ENCODE results near the gene PTGR2.

PTGR2 gene

DNA sequence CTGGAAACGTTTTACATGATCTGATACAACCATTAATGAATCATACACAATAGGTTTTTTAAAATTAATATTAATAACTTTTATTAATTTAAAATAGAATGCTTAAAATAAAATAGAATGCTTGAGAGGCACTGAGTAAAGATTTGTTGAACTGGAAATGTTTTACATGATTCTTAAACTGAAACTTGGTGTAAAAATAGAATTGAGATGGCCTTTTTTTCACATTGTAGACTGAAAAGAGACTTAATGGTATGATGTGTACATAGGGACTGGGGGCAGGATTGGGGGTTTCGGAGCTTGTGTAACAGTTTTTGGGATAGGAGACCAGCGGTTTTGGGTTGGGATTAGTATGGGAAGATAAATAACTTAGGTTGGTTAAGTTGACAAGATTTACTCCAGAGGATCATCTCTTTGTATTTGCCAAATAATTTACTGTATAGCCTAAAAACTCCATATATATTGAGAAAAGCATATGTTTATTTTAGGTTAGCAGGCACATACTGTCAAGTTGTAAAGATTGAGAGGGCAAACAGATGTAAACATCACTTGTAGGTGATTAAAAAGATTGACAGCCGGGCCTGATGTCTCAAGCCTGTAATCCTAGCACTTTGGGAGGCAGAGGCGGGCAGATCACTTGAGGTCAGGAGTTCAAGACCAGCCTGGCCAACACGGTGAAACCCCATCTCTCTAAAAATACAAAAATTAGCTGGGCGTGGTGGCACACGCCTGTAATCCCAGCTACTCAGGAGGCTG lies 33.0 kb downstream of the PTGR2 start:
- H3K4me1 ChIP-seq: peaks cover 7% of the 10 kb centered on the region
- no peak overlapping the region for H3K9ac ChIP-seq
- peaks cover 15% of the 10 kb centered on the region for H3K79me2 ChIP-seq
- no peaks in the 10 kb centered on the region for H3K27me3 ChIP-seq (ENCODE audit: control insufficient read depth, insufficient read depth, low read length)
- H3K27ac ChIP-seq: no peak overlapping the region
- H3K36me3 ChIP-seq (ENCODE audit: control insufficient read depth, insufficient read depth, low read length): no peaks in the 10 kb centered on the region
- no peaks in the 10 kb centered on the region for H3K9me3 ChIP-seq (ENCODE audit: control insufficient read depth, low read length)
- TF ChIP-seq, protein P1, sequence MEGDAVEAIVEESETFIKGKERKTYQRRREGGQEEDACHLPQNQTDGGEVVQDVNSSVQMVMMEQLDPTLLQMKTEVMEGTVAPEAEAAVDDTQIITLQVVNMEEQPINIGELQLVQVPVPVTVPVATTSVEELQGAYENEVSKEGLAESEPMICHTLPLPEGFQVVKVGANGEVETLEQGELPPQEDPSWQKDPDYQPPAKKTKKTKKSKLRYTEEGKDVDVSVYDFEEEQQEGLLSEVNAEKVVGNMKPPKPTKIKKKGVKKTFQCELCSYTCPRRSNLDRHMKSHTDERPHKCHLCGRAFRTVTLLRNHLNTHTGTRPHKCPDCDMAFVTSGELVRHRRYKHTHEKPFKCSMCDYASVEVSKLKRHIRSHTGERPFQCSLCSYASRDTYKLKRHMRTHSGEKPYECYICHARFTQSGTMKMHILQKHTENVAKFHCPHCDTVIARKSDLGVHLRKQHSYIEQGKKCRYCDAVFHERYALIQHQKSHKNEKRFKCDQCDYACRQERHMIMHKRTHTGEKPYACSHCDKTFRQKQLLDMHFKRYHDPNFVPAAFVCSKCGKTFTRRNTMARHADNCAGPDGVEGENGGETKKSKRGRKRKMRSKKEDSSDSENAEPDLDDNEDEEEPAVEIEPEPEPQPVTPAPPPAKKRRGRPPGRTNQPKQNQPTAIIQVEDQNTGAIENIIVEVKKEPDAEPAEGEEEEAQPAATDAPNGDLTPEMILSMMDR (IDR thresholded peaks at IDR 0.05): no peak
- H2AFZ ChIP-seq: no peak overlapping the region
- no peak overlapping the region for H3K4me3 ChIP-seq (ENCODE audit: low read depth, low read length)
- H3K4me2 ChIP-seq (ENCODE audit: low read length): no peak overlapping the region

DNA sequence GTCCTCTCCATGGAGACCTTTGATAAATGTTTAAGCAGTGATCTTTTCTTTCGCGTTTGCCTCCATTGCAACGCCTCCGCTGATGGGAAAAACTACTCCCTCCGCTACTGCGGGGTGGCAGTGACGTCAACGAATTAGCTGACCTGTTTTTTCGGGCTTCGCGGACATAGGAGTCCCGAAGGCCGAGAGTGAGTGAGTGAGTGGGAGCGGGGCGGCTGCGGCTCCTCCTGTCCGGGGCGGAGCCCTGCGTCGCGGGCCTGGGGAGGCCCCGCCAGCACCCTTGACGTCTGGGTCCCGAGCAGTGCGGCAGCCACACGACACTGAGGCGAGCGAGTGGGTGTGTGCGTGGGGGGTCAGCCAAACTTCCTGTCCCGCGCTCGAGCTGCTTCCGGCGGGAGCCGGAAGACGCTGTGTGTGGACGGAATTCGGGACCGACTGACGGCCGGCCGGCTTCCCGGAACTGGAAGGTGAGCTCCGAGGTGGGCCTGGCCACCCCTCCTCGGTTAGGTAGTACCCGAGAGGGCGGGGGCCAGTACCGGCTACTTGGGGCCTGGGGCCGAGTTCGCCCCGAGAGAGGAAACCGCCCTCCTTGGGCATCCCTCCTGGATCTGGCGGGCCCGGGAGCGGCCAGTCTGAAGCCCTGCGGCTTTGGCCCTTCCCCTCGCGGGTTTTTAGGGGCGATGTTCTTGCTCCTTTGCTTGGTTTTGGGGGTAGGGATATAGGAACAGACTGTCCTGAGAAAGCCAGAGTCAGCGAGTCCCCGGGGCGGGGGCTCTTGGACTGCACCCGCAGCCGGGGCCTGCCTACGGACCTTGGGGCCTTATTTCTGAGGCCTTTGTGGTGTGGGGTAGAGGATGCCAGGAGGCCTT lies 35.1 kb downstream of the PTGR2 start, which contains the start of gene ZNF410:
ZNF410 (plus strand) TSS at position 411 of the 869 bp plus-strand sequence. CDS start 5,317 bp downstream, outside the sequence.
- TF ChIP-seq, protein P1 (IDR thresholded peaks at IDR 0.05): no peak
- Histone ChIP-seq H3K79me2 (peaks cover 17% of the 10 kb centered on the region), H3K4me1 (peaks cover 7% of the 10 kb centered on the region), H3K27ac (peak within 1 kb of the TSS; percentile 88), H2AFZ (peak within 1 kb of the TSS; percentile 94), H3K9me3 (ENCODE audit: control insufficient read depth, low read length) (no peaks in the 10 kb centered on the region), H3K36me3 (ENCODE audit: control insufficient read depth, insufficient read depth, low read length) (no peaks in the 10 kb centered on the region), H3K27me3 (ENCODE audit: control insufficient read depth, insufficient read depth, low read length) (no peaks in the 10 kb centered on the region), H3K9ac (peak within 1 kb of the TSS; percentile 98), H3K4me3 (ENCODE audit: low read depth, low read length) (peak within 1 kb of the TSS; percentile 67), H3K4me2 (ENCODE audit: low read length) (peak within 1 kb of the TSS; percentile 81)

DNA sequence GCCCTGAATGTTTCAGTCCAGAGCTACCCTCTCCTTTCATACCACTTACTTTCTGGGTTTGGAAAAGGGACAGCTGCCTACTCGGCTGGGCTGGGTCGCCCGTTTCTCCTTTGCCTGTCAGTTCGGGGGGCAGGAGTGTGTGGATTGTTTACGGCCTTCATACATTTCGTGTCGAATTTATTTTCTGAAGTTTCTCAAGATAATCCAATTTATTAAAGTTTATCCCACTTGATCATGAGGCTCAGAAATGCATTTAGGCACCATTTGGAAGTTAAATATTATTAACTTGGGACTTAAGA lies 35.6 kb downstream of the PTGR2 start:
- no peaks in the 10 kb centered on the region for H3K9me3 ChIP-seq (ENCODE audit: control insufficient read depth, low read length)
- peak overlapping the region; percentile 88 for H3K27ac ChIP-seq
- H3K27me3 ChIP-seq (ENCODE audit: control insufficient read depth, insufficient read depth, low read length): no peaks in the 10 kb centered on the region
- TF ChIP-seq, protein P1 (IDR thresholded peaks at IDR 0.05): no peak
- H3K4me3 ChIP-seq (ENCODE audit: low read depth, low read length): peak overlapping the region; percentile 67
- H2AFZ ChIP-seq: peak overlapping the region; percentile 94
- H3K4me1 ChIP-seq: peaks cover 7% of the 10 kb centered on the region
- no peaks in the 10 kb centered on the region for H3K36me3 ChIP-seq (ENCODE audit: control insufficient read depth, insufficient read depth, low read length)
- H3K9ac ChIP-seq: peak overlapping the region; percentile 98
- H3K4me2 ChIP-seq (ENCODE audit: low read length): peak overlapping the region; percentile 81
- H3K79me2 ChIP-seq: peaks cover 17% of the 10 kb centered on the region

DNA sequence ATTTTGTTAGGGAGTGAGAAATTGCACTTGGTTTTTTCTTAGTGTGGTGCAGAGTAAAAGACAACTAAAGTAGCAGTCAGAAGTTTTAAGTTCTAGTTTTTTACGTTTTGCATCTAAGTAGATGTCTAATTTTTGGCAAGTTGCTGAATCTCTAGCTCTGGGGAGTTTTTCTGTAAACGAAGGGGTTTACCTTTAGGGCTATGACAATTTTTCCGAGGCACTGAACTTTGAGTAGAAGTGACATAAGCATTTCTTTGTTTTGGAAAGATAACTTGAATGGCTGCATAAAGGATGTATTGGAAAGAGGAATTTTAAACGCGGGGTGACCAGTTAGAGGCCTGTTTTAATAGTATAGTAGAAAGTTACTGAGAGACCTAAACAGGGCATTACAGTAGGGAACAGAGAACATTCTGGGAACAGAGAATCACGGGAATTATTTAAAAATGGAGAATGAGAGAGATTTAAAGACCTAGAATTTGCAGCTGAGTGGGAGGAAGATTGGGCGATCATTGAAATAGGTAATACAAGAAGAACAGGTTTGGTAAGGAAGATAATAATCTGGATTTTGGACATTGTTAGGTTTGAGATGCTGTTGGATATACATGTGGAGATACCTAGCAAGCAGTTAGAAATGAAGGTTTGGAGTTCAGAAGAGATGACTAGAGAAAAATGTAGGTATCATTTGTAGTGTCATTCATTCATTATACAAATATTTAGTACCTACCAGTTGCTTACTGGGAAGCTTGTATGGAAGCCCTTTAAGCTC lies 36.2 kb downstream of the PTGR2 start:
- H3K27ac ChIP-seq: peak overlapping the region; percentile 88
- H3K9me3 ChIP-seq (ENCODE audit: control insufficient read depth, low read length): no peaks in the 10 kb centered on the region
- H3K36me3 ChIP-seq (ENCODE audit: control insufficient read depth, insufficient read depth, low read length): no peaks in the 10 kb centered on the region
- H3K79me2 ChIP-seq: peaks cover 21% of the 10 kb centered on the region
- H2AFZ ChIP-seq: peak overlapping the region; percentile 94
- TF ChIP-seq, protein P1 (IDR thresholded peaks at IDR 0.05): no peak
- peak overlapping the region; percentile 67 for H3K4me3 ChIP-seq (ENCODE audit: low read depth, low read length)
- H3K27me3 ChIP-seq (ENCODE audit: control insufficient read depth, insufficient read depth, low read length): no peaks in the 10 kb centered on the region
- peaks cover 7% of the 10 kb centered on the region for H3K4me1 ChIP-seq
- peak overlapping the region; percentile 81 for H3K4me2 ChIP-seq (ENCODE audit: low read length)
- H3K9ac ChIP-seq: no peak overlapping the region

Data from parathyroid adenoma (tissue), 2 donors.